Esophagus squamous epithelium (tissue), 5 donors: Measurements from ENCODE around the gene MON2. TPM values are rescaled to one million over a fixed set of nuclear protein-coding genes. Genes with fewer than 3 reads are reported as not detected.
A peak's percentile ranks its signal among the peaks of the same experiment; 100 is the strongest.

Source experiments
- DNase-seq: peaks from one replicate; lab custom pipeline; 2025; lab: John Stamatoyannopoulos, UW
- H3K27ac ChIP-seq, 4 donors: fragments of 200-600 bp; sonication (generic); one replicate each; pipeline ENCODE4 v1.5.1; 2016 to 2019; ENCODE audit warnings: mild to moderate bottlenecking in 1 of 4
- H3K27me3 ChIP-seq, 4 donors: fragments of 200-600 bp; sonication (generic); 1 replicate in 3 of 4; 2 replicates in 1 of 4; pipeline versions ENCODE4 v1.5.1 to v1.6.0; 2017 to 2021; ENCODE audit warnings: antibody characterized with exemption in 1 of 4
- H3K36me3 ChIP-seq, 3 donors: fragments of 200-600 bp; sonication (generic); one replicate each; pipeline ENCODE4 v1.5.1; 2016 to 2019
- H3K4me1 ChIP-seq, 3 donors: fragments of 200-600 bp; sonication (generic); one replicate each; pipeline ENCODE4 v1.5.1; 2017 to 2019
- H3K4me3 ChIP-seq, 4 donors: fragments of 200-600 bp; sonication (generic); 1 replicate in 3 of 4; 2 replicates in 1 of 4; pipeline ENCODE4 v1.5.1; 2016 to 2019; ENCODE audit warnings: mild to moderate bottlenecking in 2 of 4, moderate library complexity in 1 of 4
- H3K9me3 ChIP-seq, 3 donors: fragments of 200-600 bp; sonication (generic); one replicate each; pipeline ENCODE4 v1.5.1; 2016 to 2019
- CTCF ChIP-seq, 6 experiments: fragments of 450-650 bp in 4 of 6; fragments of 200-600 bp in 2 of 6; sonication (generic) in 2 of 6; IDR thresholded peaks; one replicate each; pipeline ENCODE4 v1.5.1; 2016 to 2019; ENCODE audit warnings: antibody characterized with exemption in 6 of 6, mild to moderate bottlenecking in 4 of 6, moderate library complexity in 4 of 6
- POLR2A ChIP-seq, 4 donors: fragments of 450-650 bp; IDR thresholded peaks; one replicate each; pipeline ENCODE4 v1.6.1; 2017; ENCODE audit warnings: antibody characterized with exemption in 4 of 4, mild to moderate bottlenecking in 4 of 4, moderate library complexity in 3 of 4
- WGBS, 2 donors: methylation state at CpG; one replicate each; pipeline ENCODE4 v1.1.5; 2018; 5-methylcytosine and 5-hydroxymethylcytosine counted together
- intact Hi-C: fragments of 100-400 bp; cut with DNase I; formaldehyde crosslinking; loops from one replicate; pipeline ENCODE4 v1.15.0; 2022
- total RNA-seq, 4 donors: library from RNA; depleted of rRNA; stranded (reverse); fragments of >200 nt; gene quantifications; one replicate each; pipeline ENCODE4 v1.1.0, GENCODE V29; 2016
- donor health status: DM: yes; HTN: yes; CAD: no.

The MON2 gene
- total RNA-seq, 4 donors from 2014 or later: 29.6 to 61.4 (median 41.9) TPM

GRCh38 chr12:62631471-62632410 is 165.1 kb downstream of the MON2 start:
- Histone ChIP-seq H3K9me3 (no peaks in the 10 kb centered on the region), H3K4me3 (peak overlapping the region; percentile 41 to 69 (median 50)), H3K36me3 (no peaks in the 10 kb centered on the region), H3K27ac (peak overlapping the region; percentile 47 to 86 (median 66)), H3K27me3 (peaks cover 0 to 51% (median 0%) of the 10 kb centered on the region in 4 donors), H3K4me1 (peaks cover 0 to 21% (median 15%) of the 10 kb centered on the region in 3 donors)
- WGBS, 2 donors: 2 to 6% methylated on average over 26 to 30 of the region's 58 CpGs
- no peak for DNase-seq
- intact Hi-C loops: no loop called here
- TF ChIP-seq POLR2A (IDR thresholded peaks at IDR 0.05): no peak
- TF ChIP-seq CTCF (IDR thresholded peaks at IDR 0.05): peak in 4 of 6 experiments; percentile 4 to 39 (median 23)

- WGBS, 2 donors: 12% methylated on average over 7 to 9 of the region's 22 CpGs
Measured at GRCh38 chr12:62632411-62632918, 165.8 kb downstream of the MON2 start.

GRCh38 chr12:62635649-62636048 is 169.0 kb downstream of the MON2 start:
- no peak for DNase-seq
- Histone ChIP-seq H3K36me3 (no peaks in the 10 kb centered on the region), H3K9me3 (no peaks in the 10 kb centered on the region), H3K27me3 (peaks cover 0 to 32% (median 0%) of the 10 kb centered on the region in 4 donors), H3K4me1 (peaks cover 0 to 21% (median 15%) of the 10 kb centered on the region in 3 donors), H3K4me3 (no peak overlapping the region), H3K27ac (no peak overlapping the region)
- intact Hi-C loops: no loop called here
- TF ChIP-seq POLR2A (IDR thresholded peaks at IDR 0.05) (no peak), CTCF (IDR thresholded peaks at IDR 0.05) (no peak)
- WGBS, 2 donors: 50 to 54% methylated on average over 1 of the region's 1 CpG

More at GRCh38 chr12:62632411-62632918, 165.8 kb downstream of the MON2 start:
- Histone ChIP-seq H3K36me3 (no peaks in the 10 kb centered on the region), H3K9me3 (no peaks in the 10 kb centered on the region), H3K4me3 (peak overlapping the region; percentile 41 to 69 (median 50)), H3K27ac (peak overlapping the region; percentile 47 to 86 (median 66)), H3K4me1 (peaks cover 0 to 21% (median 15%) of the 10 kb centered on the region in 3 donors), H3K27me3 (peaks cover 0 to 51% (median 0%) of the 10 kb centered on the region in 4 donors)
- TF ChIP-seq CTCF (IDR thresholded peaks at IDR 0.05) (no peak), POLR2A (IDR thresholded peaks at IDR 0.05) (no peak)
- DNase-seq: no peak
- intact Hi-C loops: no loop called here

- Histone ChIP-seq H3K4me1 (peaks cover 0 to 4% (median 4%) of the 10 kb centered on the region in 3 donors), H3K9me3 (no peaks in the 10 kb centered on the region), H3K36me3 (no peaks in the 10 kb centered on the region), H3K4me3 (no peak overlapping the region), H3K27ac (no peak overlapping the region), H3K27me3 (peaks cover 0 to 15% (median 0%) of the 10 kb centered on the region in 4 donors)
- TF ChIP-seq CTCF (IDR thresholded peaks at IDR 0.05): no peak
- TF ChIP-seq POLR2A (IDR thresholded peaks at IDR 0.05): no peak
- intact Hi-C loops: no loop called here
- 75 to 86% methylated on average over 1 to 2 of the region's 5 CpGs for WGBS, 2 donors
- no peak for DNase-seq
Measured at GRCh38 chr12:62637679-62638078, 171.1 kb downstream of the MON2 start.
